ENCODE results near the gene TEX2.

- no peak for TF ChIP-seq CTCF (conservative IDR thresholded peaks at IDR 0.05)
- TF ChIP-seq EZH2 (IDR thresholded peaks at IDR 0.05; ENCODE audit: low read depth) = no peak
Measured at GRCh38 chr17:64178011-64178825, 84.8 kb downstream of the TEX2 start.

Measured in PC-9 (cell line).